ENCODE measurements around the gene CAMTA1.

The CAMTA1 gene

DNA sequence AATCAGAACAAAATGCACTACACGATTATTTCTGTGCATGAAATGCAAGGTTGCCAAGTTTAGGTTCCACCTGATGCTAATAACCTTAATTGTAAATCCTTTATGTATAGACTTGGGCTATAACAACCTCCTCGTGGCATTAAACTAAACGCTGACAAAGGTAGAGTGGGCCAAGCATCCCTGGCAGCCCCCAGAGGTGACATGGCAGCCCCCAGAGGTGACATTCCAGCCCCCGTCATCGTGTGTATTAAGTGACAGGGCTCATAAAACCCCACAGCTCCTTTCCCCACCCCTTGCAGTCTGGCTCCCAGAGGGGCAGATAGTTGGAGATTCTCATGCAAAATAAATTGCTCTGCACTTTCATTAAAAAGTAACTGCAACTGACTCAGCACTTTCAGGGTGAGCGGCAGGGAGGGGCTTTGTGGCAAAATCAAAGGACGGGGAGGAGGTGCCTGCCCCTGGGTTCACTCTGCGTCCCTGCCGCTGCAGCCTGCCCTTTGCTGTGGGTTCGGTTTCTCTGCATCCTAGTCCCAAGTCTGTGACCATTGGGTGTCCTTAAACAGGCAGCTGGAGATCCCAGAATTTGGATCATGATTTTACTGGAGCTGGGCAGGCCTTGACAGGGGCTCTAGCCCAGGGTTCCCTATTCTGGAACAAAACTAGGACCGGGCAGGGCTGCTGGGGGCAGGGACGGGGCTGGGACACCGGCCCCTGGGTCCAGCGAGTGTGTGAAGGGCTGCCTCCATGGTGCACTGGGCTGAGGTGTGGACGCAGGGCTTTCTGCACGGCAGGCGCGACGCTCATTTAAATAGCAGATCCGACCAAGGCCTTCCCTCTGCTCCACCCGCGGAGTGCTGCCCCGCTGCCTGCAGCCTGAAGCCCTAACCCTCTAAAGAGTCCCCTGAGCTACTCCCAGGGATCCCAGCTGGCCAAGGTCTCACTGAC, 751.0 kb downstream of the CAMTA1 start:
- Histone ChIP-seq H3K27ac (ENCODE audit: extremely low read depth, low read depth, low read length) (no peak overlapping the region), H3K36me3 (ENCODE audit: control insufficient read depth in 2 of 2, insufficient read depth in 1 of 2, low read length in 2 of 2) (no peaks in the 10 kb centered on the region), H3K9me3 (ENCODE audit: control insufficient read depth, insufficient read depth, low read depth, low read length) (no peaks in the 10 kb centered on the region), H3K4me1 (ENCODE audit: control insufficient read depth, insufficient read depth, low read length) (no peaks in the 10 kb centered on the region; the same call in 1 of the 2 replicates), H3K4me3 (ENCODE audit: low read depth, low read length) (no peak overlapping the region)
- CTCF ChIA-PET: interaction anchor here (0.7 kb wide), 1 partner anchor 72 kb away, joined by 3 read pairs; no protein-coding TSS in a partner anchor
- POLR2A ChIA-PET: no interaction called here
- TF ChIP-seq EGR2 (tag by site-specific recombination; IDR thresholded peaks at IDR 0.05; ENCODE audit: low read depth) (peak; percentile 54), ZNF23 (tag by site-specific recombination; IDR thresholded peaks at IDR 0.05; ENCODE audit: borderline replicate concordance) (no peak)

GRCh38 chr1:7536891-7537591, 751.8 kb downstream of the CAMTA1 start:
- POLR2A ChIA-PET: no interaction called here
- TF ChIP-seq ZNF239 (tag by site-specific recombination; IDR thresholded peaks at IDR 0.05) (no peak), ZNF341 (tag by site-specific recombination; IDR thresholded peaks at IDR 0.05; ENCODE audit: low read depth) (no peak), MYNN (tag by site-specific recombination; IDR thresholded peaks at IDR 0.05; ENCODE audit: borderline replicate concordance) (no peak), ZNF558 (tag by site-specific recombination; IDR thresholded peaks at IDR 0.05) (no peak), OVOL3 (tag by site-specific recombination; IDR thresholded peaks at IDR 0.05) (no peak)
- H3K27ac ChIP-seq (ENCODE audit: extremely low read depth, low read depth, low read length): no peak overlapping the region
- no peaks in the 10 kb centered on the region for H3K9me3 ChIP-seq (ENCODE audit: control insufficient read depth, insufficient read depth, low read depth, low read length)
- CTCF ChIA-PET: interaction anchor here (0.6 to 1.9 kb wide), 6 partner anchors 7 to 237 kb away, joined by 3 to 8 read pairs (median 3); no protein-coding TSS in a partner anchor
- H3K4me3 ChIP-seq (ENCODE audit: low read depth, low read length): no peak overlapping the region
- H3K4me1 ChIP-seq (ENCODE audit: control insufficient read depth, insufficient read depth, low read length): no peaks in the 10 kb centered on the region; the same call in 1 of the 2 replicates
- no peaks in the 10 kb centered on the region for H3K36me3 ChIP-seq (ENCODE audit: control insufficient read depth in 2 of 2, insufficient read depth in 1 of 2, low read length in 2 of 2)

GRCh38 chr1:7538033-7538432, 752.8 kb downstream of the CAMTA1 start:
- ChIA-PET CTCF (interaction anchor here (0.8 to 1.9 kb wide), 5 partner anchors 8 to 314 kb away, joined by 3 to 8 read pairs (median 3); no protein-coding TSS in a partner anchor), POLR2A (no interaction called here)
- H3K4me3 ChIP-seq (ENCODE audit: low read depth, low read length): no peak overlapping the region
- no peaks in the 10 kb centered on the region for H3K36me3 ChIP-seq (ENCODE audit: control insufficient read depth in 2 of 2, insufficient read depth in 1 of 2, low read length in 2 of 2)
- H3K4me1 ChIP-seq (ENCODE audit: control insufficient read depth, insufficient read depth, low read length): no peaks in the 10 kb centered on the region; the same call in 1 of the 2 replicates
- no peaks in the 10 kb centered on the region for H3K9me3 ChIP-seq (ENCODE audit: control insufficient read depth, insufficient read depth, low read depth, low read length)
- H3K27ac ChIP-seq (ENCODE audit: extremely low read depth, low read depth, low read length): no peak overlapping the region
- TF ChIP-seq, protein P1, sequence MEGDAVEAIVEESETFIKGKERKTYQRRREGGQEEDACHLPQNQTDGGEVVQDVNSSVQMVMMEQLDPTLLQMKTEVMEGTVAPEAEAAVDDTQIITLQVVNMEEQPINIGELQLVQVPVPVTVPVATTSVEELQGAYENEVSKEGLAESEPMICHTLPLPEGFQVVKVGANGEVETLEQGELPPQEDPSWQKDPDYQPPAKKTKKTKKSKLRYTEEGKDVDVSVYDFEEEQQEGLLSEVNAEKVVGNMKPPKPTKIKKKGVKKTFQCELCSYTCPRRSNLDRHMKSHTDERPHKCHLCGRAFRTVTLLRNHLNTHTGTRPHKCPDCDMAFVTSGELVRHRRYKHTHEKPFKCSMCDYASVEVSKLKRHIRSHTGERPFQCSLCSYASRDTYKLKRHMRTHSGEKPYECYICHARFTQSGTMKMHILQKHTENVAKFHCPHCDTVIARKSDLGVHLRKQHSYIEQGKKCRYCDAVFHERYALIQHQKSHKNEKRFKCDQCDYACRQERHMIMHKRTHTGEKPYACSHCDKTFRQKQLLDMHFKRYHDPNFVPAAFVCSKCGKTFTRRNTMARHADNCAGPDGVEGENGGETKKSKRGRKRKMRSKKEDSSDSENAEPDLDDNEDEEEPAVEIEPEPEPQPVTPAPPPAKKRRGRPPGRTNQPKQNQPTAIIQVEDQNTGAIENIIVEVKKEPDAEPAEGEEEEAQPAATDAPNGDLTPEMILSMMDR (tag by site-specific recombination; IDR thresholded peaks at IDR 0.05): no peak
- TF ChIP-seq ZNF138 (tag by site-specific recombination; IDR thresholded peaks at IDR 0.05; ENCODE audit: borderline replicate concordance) (no peak), HOXC10 (CRISPR knock-in tag; IDR thresholded peaks at IDR 0.05) (no peak), GLI2 (tag by site-specific recombination; IDR thresholded peaks at IDR 0.05; ENCODE audit: borderline replicate concordance, low read depth) (no peak), ZBTB21 (tag by site-specific recombination; IDR thresholded peaks at IDR 0.05) (peak; percentile 84), ZXDB (tag by site-specific recombination; IDR thresholded peaks at IDR 0.05) (no peak), FEZF1 (tag by site-specific recombination; IDR thresholded peaks at IDR 0.05) (no peak), ZNF433 (tag by site-specific recombination; IDR thresholded peaks at IDR 0.05; ENCODE audit: low read depth) (no peak), SP7 (tag by site-specific recombination; IDR thresholded peaks at IDR 0.05) (peak; percentile 29; the same call in 1 of the 2 replicates), ZNF660 (tag by site-specific recombination; IDR thresholded peaks at IDR 0.05) (peak; percentile 64; the same call in 1 of the 2 replicates), INSM2 (tag by site-specific recombination; IDR thresholded peaks at IDR 0.05) (peak; percentile 47), ZNF792 (tag by site-specific recombination; IDR thresholded peaks at IDR 0.05) (no peak), ZBTB48 (tag by site-specific recombination; IDR thresholded peaks at IDR 0.05) (no peak)

Measured in HEK293 (cell line).